NCI-H1417 treated with DMSO at 0.1 percent for 48 hours (cell line): ENCODE measurements around the gene PSAT1.

Source experiments
- DNase-seq: peaks from one replicate; lab custom pipeline; 2025; lab: John Stamatoyannopoulos, UW

The PSAT1 gene

DNA sequence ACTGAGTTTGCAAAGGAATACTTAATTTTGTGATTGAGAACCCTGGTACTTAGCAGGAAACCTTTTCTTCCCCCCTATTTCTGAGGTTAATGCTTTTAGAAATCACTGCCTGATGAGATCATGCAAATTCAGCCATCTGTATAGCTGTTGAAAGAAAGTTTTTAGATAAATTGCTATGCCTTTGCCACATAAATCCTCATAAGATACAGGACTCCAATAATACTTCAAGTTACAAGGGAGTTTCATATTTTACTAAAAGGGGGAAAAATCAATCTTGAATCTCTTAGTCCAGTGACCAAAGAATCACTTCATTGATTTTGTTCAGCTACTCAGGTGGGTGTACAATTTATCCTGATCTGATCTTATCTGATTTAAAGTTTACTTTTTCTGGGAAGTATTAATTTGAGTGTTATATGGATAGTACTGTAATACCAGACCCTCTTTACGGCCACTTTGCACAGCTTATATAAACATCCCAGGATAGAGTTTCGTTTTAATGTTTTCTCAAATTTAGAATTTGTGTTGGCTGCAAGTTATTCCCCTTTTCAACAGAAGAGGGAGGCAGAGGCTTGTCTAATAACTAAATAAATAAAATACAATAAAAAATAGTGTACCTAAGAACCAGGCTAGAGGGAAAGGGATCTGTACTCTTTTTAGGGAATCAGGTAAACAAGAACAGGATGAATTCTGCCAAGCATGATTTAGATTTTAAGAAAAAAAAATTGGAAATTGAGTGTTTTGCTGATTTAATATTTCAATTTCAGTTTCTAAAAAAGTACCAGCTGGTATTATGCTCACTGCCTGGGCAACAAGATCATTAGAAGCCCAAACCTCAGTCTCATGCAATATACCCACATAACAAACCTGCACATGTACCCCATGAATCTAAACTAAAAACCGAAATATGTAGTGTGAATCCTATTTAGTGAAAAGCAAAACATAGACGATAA lies 69.1 kb downstream of the PSAT1 start:
- no peak for DNase-seq

DNA sequence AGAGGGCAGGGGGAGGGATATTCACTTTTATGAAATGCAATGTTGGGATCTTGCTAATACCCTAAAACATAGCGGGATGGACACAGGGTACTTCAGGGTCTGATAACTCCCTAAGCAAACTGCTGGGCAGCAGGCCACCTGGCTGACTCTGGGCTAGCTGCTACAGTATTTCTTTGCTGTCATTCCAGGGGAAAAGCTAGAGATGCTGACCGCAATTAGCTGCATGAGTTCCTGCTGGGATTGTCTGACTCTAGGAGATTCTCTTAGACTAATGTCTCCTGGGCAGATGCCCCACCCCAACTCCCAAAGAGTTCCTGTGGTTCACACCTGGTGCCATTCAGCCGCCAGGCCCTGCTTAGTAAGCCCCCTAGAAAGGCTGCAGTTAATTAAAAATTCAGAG lies 69.9 kb downstream of the PSAT1 start:
- DNase-seq: no peak

DNA sequence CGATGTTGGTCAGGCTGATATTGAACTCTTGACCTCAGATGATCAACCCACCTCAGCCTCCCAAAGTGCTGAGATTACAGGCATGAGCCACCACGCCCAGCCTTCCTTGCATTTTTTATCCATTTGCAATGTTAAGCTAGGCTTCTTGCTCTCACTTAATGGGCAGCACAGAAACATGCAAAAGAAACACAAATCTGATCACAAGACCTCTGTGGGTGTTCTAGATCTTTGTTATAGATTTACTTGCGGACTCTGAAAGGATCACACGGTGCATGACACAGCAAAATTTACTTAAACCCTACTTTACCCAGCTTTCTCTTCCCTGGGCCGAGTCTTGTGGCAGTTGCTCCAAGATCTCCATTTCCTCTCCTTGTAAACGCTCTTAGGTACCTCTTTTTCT lies 71.3 kb downstream of the PSAT1 start:
- DNase-seq: no peak

DNA sequence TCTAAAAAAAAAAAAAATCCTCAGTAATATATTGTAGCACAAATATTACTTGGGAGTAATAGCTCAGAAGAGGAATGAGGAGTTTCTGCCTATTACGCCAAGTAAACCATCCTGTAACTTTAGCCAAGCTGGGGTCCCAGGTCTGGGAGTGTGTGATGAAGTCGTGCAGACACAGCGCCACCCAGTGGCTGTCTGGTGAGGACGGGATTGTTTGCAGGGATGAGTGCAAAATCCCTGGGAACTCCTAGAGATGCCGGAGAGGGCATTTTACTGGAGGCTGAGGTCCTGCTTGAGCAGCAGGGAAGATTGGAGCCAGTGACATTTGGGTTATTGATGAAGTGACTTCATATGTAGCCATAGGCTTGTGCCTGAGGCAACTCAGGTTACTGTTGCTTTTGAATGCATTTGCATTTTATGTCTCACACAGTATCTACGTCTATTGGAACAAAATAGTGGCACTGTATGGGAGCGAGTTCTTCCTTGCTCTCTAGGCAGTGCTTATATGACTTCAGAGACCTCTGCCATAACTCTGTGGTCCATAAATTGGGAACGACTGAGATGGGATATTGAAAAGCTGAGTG lies 72.8 kb downstream of the PSAT1 start:
- DNase-seq: no peak

DNA sequence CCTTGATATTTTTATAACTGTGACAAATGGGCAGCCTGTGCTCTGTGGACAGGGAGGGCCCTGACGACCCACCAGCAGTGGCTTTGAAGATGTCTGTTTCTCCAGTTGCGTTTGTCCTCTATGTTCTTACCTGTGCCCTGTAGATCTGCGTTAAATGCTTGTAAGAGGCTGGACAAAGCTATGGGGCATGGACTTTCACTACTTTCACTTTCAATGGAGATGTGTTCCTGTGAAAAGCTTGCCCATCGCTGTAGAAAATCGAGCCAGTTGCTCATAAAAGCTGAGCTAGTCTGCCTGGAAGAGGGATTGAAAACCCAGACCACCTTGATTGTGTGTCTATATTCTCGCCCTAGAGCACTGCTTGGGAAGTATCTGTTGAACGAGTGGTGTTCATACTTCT lies 74.1 kb downstream of the PSAT1 start:
- DNase-seq: no peak

DNA sequence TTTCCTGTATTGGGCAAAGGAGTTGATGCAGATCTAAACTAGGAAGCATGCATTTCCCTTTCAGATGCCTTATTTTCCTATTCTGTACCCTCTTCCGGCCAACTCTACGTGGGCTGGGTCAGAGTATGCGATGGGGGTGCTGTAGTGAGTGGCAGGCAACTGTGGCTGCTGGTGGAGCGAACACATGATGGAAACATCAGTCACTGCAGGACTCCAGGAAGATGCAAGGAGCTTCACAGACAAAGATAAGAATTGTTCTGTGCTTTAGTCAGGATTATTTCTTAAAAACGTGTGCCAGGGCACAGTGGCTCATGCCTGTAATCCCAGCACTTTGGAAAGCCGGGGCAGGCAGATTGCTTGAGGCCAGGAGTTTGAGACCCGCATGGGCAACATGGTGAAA lies 75.1 kb downstream of the PSAT1 start:
- DNase-seq: no peak
